ENCODE measurements around the gene ACSL5.
"Not testable (repeated sequence)": the region's sequence is repeated elsewhere in the genome, so short reads cannot be mapped to it uniquely, and the experiment has no call there.

The ACSL5 gene

GRCh38 chr10:112446855-112447619 is 73.1 kb downstream of the ACSL5 start, which contains the start of the genes VTI1A and ZDHHC6:
Gene VTI1A, plus strand, starts transcription at chr10:112447215. Its CDS starts 159 bp downstream, at chr10:112447374.
Gene ZDHHC6, minus strand, starts transcription at chr10:112446914. Its CDS starts 1,478 bp downstream, at chr10:112445436.
- Histone ChIP-seq H3K27ac (peak within 1 kb of the TSS; percentile 72 to 99 (median 96)), H3K4me3 (peak within 1 kb of the TSS; percentile 63 to 100 (median 90))

DNA sequence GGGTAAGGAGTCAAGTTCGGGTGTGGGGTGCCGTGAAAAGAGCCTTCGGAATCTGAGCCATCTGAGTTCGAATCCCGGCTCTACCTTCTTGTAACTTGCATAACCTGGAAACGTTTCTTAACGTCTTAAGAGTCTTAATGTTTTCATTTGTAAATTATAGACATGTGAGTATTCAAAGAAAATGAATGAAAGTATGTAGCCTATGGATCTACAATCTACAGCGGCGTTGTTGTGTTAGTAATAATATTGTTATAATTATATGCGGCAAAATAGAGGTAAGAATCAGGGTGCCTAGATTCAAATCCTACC is 73.7 kb downstream of the ACSL5 start:
- peak overlapping the region; percentile 63 to 100 (median 90) for H3K4me3 ChIP-seq
- peak overlapping the region in 20 of 21 experiments; percentile 72 to 99 (median 96) for H3K27ac ChIP-seq

GRCh38 chr10:112448888-112449287 is 75.0 kb downstream of the ACSL5 start:
- H3K4me3 ChIP-seq, result no peak overlapping the region
- no peak overlapping the region for H3K27ac ChIP-seq

DNA sequence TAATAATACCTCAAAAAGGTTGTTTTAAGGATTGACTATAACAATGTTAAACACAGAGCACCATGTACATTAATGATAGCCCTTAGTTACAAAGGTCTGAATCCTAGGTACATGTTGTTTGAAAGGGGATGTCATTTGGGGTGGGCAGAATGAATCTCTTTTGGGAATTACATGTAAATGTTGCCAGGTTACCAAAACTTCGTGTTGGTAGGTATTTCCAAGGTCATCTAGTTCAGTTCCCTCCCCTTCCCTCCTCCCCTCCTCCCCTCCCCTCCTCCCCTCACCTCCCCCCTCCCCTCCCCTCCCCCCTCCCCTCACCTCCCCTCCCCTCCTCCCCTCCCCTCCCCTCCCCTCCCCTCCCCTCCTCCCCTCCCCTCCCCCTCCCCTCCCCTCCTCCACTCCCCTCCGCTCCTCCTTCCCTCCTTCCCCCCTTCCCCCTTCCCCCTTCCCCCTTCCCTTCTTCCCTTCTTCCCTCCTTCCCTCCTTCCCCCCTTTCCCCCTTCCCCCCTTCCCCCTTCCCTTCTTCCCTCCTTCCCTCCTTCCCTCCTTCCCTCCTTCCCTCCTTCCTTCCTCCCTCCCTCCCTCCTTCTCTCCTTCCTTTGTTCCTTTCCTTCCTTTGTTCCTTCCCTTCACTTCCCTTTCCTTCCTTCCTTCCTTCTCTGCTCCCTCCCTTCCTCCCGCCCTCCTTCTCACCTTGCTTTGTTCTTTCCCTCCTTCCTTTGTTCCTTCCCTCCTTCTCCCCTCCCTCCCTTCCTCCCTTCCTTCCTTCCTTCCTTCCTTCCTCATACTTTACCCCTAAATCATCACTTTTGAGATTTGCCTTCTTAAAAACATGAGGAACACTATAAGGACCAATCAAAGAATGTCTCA is 81.2 kb downstream of the ACSL5 start:
- Histone ChIP-seq H3K4me3 (no peak overlapping the region), H3K27ac (no peak overlapping the region)

GRCh38 chr10:112456533-112456932 is 82.6 kb downstream of the ACSL5 start:
- Histone ChIP-seq H3K27ac (no peak overlapping the region), H3K4me3 (no peak overlapping the region)

- Histone ChIP-seq H3K4me3 (no peak overlapping the region), H3K27ac (no peak overlapping the region)
Measured at GRCh38 chr10:112460366-112460765, 86.5 kb downstream of the ACSL5 start.

DNA sequence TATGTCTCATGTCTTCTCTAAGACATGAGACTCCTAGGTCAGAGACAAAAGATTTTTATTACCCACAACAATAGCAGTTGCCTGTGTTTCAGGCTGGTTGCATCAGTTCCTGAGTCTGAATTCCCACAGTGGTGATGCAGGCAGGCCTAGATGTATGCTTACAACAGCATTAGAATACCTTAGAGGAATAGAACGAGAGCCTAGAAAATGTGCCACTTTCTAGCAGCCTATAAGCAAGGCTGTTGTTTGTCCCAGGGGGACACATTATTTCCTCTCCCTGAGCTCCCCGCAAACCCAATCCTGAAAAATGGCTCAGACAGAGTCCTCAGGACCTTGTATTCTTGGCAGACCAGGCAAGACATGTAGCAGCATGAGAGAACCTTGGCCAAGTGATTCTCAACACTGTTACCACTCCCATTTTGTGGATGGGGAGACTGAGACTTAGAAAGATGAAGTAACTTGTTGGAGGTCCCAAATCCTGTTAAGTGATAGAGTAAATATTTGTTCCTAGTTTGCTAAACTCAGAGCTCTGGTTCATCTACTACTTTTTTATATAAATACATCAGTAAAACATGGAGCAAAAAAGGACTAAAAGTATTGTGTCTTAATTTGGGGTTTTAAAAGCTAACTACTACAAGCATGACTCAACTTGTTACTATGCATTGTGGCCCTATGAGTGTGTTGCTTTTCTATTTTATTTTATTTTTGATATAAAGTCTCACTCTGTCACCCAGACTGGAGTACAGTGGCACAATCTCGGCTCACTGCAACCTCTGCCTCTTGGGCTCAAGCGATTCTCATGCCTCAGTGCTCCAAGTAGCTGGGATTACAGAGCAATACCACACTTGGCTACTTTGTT is 87.3 kb downstream of the ACSL5 start:
- no peak overlapping the region for H3K27ac ChIP-seq
- H3K4me3 ChIP-seq, result no peak overlapping the region

DNA sequence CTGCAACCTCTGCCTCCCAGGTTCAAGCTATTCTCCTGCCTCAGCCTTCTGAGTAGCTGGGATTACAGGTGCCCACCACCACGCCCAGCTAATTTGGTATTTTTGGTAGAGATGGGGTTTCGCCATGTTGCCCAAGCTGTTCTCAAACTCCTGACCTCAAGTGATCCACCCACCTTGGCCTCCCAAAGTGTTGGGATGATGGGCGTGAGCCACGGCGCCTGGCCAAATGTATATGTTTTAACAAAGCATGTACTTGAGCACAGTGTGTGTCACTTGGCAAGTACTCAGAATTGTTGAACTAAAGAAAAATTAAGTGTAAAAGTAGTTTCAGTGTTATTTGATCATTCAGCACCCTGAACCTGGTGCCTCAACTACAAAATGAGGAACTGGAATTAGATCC is 90.2 kb downstream of the ACSL5 start:
- H3K27ac ChIP-seq, H3K4me3 ChIP-seq: not testable (repeated sequence)

DNA sequence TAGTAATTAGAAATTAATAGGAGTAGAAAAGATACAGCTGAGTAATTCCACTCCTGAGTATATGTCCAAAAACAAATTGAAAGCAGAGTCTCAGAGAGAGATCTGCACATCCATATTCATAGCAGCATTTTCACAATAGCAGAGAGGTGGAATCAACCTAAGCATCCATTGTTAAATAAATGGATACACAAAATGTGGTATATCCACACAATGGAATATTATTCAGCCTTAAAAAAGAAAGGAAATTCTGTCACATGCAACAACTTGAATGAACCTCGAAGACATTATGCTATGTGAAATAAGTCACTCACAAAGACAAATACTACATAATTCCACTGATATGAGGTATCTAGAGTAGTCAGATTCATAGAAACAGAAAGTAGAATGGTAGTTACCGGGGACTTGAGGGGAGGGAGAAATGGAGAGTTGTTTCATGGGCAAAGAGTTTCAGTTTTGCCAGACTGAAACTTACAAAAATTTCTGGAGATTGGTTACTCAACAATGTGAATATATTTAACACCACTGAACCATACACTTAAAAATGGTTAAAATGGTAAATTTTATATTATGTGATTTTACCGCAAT is 91.5 kb downstream of the ACSL5 start:
- no peak overlapping the region for H3K4me3 ChIP-seq
- H3K27ac ChIP-seq, result no peak overlapping the region

DNA sequence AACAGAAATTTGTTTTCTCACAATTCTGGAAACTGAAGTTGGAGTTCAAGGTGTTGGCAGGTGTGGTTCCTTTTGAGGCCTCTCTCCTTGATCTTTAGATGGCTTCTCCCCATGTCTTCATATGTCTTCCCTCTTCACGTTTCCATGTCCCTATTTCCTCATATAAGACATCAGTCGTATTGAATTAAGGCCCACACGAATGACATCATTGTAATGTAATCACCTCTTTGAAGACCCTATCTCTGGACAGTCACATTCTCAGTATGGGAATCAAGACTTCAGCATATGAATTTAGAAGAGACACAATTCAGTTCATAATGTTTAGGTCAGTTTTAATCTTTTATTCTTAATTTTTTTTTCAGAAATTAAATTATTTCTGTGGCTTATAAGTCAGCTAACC is 92.9 kb downstream of the ACSL5 start:
- H3K4me3 ChIP-seq, result no peak overlapping the region
- no peak overlapping the region for H3K27ac ChIP-seq

- Histone ChIP-seq H3K27ac (no peak overlapping the region), H3K4me3 (no peak overlapping the region)
Measured at GRCh38 chr10:112467541-112468075, 93.7 kb downstream of the ACSL5 start.

DNA sequence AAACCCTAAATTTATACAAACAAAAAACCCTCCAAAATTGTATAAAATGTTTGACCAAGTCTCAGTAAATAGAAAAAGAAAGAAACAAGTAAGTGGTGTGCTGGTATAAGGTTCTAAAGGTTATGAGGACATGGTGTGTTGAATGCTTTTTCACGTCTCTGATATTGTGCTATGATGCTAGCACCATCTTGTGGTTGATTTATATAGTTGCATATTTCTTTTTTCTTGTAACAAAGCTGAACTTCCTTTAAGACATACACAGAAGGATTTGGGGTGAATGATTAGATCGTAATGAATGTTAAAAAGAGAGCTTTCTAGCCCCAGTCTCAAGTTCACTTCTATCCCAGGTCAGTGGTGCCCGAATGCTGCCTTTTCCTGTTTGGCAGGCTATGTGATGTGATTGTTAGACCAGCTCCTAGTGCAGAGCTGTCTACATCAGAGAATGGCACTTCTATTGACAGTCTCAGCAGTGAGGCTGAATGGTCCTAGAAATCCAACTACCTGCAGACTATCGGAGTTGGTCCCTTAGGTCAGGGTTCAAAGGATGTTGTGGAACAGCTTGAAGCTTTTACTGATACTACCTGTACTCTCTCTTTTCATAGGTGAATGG is 98.1 kb downstream of the ACSL5 start:
- H3K27ac ChIP-seq, result no peak overlapping the region
- H3K4me3 ChIP-seq, result no peak overlapping the region

DNA sequence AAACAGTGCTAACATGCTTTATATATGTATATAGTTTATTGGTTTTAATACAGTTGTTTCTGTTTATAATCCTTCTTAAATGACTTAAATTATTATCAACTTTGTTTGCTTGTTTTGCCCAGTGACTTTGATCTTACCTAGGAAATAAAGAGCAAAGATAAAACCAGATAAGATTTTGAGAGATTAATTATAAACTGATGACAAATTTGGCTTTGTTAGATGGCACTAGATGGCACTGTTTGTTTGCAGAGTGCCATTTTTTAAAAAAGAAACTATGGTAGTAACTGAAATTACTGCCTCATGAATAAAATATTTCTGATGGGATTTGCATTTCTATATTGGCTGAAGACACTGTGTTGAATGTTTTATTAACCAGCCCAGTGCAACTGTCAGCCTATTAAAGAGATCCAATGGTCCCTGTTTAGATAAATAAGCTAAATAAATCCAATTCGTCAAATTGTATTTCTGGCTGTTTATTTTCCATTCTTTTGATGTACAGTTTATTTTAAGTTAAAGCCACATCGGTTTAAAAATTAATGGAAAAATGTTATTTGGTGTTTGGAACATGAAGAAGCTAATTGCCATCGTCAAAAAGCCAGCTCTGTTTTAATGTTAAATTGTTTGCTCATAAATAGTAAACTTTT is 101.8 kb downstream of the ACSL5 start:
- no peak overlapping the region for H3K4me3 ChIP-seq

More for the DNA sequence above, 101.8 kb downstream of the ACSL5 start:
- H3K27ac ChIP-seq, result no peak overlapping the region

Data from skin epidermis (tissue), 12 donors.